H54 (cell line): ENCODE data around the gene LEMD1.
A peak's percentile ranks its signal among the peaks of the same experiment; 100 is the strongest.
"Not testable (repeated sequence)": the region's sequence is repeated elsewhere in the genome, so short reads cannot be mapped to it uniquely, and the experiment has no call there.

Experiments
- DNase-seq: peaks from one replicate; pipeline ENCODE4 v3.0.0; 2011; ENCODE audit warnings: low spot score, mixed read lengths; ENCODE audit not compliant: insufficient read length
- FAIRE-seq: peaks from 3 replicates; lab custom pipeline; 2011; peaks lifted over from hg19 to GRCh38; lab: Jason Lieb, UNC
- POLR2A ChIP-seq: IDR thresholded peaks from 2 replicates; pipeline ENCODE4 v1.6.1; 2011; ENCODE audit warnings: low read depth, mild to moderate bottlenecking, low read length

The LEMD1 gene

DNA sequence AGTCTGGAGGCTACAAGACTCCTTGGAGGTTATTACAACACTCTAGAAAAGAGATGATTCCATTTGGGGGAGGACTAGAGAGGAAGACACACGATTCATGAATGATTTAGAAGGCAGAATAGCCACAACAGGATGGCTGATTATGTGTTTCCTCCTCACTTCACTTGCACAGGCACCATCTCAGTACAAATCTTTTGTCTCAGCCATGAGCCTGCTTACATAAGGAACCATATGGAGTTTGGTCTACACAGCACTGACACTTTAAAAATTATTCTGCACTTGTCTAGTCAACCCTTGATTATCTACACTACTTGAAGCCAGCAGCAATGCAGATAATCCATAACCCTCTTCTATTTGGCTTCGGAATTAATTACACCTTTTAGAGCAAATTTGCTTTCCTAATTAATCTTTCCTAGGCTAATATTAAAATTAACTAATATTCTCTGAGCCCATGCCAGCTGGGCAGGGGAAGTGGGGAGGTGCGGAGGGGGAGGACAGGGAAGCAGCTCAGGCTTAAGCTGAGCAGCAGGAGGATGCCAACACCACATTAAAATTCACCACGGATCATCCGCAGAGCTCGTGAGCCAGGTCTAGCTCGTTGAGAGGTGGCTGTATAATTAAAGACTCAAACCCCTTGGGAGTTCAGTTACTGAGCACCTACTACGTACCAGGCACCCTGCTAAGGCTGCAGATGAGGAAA, 3.2 kb upstream of the LEMD1 start:
- FAIRE-seq: no peak
- TF ChIP-seq POLR2A: no peak
- no peak for DNase-seq

DNA sequence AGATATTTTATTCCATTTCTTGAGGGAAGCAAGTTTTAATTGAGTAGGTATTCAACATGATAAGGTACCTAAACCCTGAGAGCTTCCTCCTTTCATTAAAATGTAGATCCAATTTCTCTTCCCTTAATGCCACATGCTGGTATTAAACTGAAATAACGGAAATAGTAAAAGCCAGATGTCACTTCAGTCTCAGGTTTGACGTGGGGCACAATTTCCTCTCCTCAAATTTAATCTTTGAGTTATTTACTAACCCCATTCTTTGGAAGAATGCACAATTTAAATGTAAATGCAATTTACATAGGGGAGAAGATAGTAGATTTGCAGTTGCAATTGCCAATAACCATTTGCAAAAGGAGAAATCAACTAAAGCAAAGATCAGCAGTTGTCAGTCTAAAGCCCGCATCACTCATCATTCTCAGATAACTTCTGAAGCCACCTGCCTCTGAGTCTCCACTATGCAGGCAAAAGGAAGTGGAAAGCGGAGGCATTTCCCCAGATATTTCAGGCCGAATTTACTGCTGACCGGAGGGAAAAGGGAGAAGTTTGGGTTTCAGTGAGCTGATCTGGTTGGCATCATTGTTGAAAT, 2.1 kb upstream of the LEMD1 start:
- no peak for TF ChIP-seq POLR2A

DNA sequence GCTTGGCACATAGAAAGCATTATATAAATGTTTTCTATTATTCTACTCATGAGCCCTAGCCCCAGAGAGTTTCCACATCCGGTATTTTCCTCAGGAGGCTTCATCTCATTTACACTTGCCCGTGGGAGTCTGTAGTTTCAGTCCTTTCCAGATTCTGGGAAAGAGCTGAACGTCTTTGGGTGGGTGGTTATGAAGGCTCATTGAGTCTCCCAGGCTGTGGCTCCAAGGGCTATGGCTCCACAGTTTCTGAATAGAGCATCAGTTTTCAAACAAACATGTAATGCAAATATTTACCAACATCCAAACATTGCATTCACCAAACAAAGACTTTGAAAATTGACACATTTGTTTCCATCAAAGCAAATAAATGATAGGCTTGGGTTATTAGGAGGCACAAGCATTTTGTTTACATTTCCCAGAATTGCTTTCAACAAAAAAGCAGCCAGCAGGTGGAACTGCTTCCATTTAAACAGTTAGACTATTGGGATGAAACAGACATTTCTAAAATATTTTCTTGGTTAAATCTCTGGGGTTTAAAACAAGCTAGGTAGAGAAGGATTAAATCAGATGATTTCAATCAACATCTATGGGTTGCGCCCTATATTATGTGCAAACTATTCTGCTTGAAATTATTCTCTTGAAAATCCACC, 1.3 kb upstream of the LEMD1 start:
- no peak for DNase-seq
- TF ChIP-seq POLR2A: no peak
- FAIRE-seq: no peak

More for the DNA sequence above, 2.1 kb upstream of the LEMD1 start:
- FAIRE-seq (no peak), DNase-seq (no peak)

DNA sequence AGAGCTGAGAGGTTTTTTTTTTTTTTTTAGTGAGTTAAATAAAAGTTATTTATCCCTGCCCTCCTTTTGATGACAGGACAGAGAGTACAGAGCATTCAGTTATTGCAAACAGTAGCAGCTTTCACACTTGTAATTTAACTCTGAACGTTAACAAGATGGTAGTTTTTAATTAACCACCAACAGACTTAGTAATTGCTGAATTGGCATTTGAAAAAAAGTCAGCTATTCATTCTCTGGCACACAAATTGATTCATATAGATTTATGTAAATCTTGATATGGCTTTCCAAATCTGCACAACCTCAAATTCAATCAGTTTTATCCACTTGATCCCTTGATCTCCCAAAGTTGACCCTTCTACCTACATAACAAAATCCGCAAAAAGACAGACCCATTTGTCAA, 918 bp downstream of the LEMD1 start:
- DNase-seq: no peak
- FAIRE-seq: no peak
- TF ChIP-seq POLR2A: no peak

DNA sequence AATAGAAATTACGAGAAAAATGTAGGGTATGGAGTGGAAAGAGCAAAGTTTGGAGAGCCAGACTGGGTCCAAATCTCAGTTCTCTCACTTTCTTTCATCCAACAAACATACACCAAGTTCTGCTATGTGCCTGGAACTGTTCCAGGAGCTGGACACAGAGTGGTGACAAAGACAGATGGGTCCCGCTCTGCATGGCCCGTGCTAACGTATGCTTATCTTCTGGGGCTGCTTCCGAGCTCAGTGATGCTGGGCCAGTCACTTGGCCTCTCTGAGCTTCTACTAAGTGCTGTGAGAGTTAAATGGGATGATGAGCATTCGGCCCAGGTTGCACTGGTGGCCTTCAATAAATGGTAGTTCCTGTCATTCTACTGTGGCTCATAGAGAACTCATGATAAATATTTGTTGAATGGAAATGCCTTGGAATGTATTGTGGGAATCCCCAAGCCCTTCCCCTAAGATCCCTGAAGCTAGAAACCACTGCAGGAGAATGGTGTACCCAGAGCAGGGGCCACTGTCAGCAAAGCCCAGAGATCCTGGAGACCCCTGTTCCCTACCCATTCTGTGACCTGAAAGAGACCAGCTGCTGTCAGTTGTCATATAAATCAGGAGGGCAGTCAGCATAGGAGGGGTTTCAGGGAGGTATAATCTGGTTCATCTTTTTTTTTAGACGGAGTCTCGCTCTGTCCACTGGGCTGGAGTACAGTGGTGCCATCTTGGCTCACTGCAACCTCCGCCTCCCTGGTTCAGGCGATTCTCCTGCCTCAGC, 3.8 kb downstream of the LEMD1 start:
- DNase-seq (no peak), FAIRE-seq (no peak)
- no peak for TF ChIP-seq POLR2A

DNA sequence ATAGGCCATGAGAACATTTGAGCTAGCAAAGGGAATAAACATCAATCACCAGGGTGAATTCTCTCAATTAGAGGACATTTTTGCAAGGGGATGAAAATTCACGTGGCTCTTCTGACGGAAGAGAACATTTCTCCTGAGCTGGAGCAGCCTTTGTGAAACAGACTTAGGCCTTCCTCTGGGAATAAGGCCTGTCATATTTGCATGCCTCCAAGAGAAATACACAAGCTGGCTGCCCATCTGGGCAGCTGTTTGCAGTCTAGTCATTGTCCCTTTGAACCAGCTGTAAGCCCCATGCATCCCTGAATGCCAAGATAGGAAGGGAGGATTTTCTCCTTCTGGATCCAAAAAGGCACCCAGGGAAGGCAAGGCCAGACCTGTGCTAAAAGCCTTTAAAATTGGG, 5.5 kb downstream of the LEMD1 start:
- DNase-seq: no peak
- no peak for TF ChIP-seq POLR2A
- no peak for FAIRE-seq

DNA sequence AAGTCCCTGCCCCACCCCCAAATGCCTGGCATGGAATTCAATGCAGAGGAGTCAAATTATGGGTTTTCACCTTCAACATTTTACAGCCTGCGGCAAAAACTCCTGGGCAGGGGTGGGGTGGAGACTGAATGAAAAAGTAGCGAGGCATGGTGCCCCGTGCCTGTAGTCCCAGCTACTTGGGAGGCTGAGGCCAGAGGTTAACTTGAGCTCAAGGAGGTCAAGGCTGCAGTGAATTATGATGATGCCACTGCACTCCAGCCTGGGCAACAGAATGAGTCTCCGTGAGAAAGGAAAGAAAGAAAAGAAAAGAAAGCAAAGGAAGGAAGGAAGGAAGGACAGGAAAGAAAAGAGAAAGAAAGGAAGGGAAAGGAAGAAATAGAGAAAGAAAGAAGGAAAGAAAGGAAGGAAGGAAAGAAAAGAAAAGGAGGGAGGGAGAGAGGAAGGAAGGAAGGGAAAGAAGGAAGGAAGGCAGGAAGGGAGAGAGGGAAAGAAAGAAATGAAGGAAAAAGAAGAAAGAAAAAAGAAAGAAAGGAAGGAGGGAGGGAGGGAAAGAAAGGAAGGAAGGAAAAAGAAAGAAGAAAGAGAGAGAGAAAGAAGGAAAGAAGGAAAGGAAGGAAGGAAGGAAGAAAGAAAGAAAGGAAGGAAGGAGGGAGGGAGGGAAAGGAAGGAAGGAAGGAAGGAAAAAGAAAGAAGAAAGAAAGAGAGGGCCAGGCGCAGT, 11.1 kb downstream of the LEMD1 start:
- FAIRE-seq: no peak
- TF ChIP-seq POLR2A: no peak
- DNase-seq: no peak

DNA sequence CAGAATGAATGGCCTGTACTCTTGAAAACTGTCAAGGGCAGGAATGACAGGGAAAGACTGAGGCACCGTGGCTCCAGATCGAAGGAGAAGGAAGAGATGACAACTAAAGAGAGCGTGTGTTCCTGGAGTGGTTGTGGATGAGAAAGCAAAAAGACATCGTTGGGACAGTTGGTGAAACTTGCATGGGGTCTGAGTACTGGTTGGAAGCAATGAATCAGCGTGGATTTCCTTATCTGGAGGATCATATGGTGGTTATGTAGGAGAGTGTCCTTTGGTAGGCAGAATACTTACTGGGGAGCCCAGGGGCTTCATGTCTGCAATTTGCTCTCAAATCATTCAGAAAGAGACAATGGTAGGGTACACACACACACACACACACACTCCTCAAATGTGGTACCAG, 13.9 kb downstream of the LEMD1 start:
- FAIRE-seq (no peak), DNase-seq (no peak)
- TF ChIP-seq POLR2A: no peak

DNA sequence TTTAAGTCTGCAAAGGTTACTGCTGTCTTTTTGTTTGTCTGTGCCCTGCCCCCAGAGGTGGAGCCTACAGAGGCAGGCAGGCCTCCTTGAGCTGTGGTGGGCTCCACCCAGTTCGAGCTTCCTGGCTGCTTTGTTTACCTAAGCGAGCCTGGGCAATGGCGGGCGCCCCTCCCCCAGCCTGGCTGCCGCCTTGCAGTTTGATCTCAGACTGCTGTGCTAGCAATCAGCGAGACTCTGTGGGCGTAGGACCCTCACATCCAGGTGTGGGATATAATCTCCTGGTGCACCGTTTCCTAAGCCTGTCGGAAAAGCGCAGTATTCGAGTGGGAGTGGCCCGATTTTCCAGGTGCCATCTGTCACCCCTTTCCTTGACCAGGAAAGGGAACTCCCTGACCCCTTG, 15.6 kb downstream of the LEMD1 start:
- not testable (repeated sequence) for FAIRE-seq, DNase-seq

DNA sequence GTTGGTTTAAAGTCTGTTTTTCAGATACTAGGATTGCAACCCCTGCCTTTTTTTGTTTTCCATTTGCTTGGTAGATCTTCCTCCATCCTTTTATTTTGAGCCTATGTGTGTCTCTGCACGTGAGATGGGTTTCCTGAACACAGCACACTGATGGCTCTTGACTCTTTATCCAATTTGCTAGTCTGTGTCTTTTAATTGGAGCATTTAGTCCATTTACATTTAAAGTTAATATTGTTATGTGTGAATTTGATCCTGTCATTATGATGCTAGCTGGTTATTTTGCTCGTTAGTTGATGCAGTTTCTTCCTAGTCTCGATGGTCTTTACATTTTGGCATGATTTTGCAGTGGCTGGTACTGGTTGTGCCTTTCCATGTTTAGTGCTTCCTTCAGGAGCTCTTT, 17.4 kb downstream of the LEMD1 start:
- FAIRE-seq, DNase-seq: not testable (repeated sequence)

DNA sequence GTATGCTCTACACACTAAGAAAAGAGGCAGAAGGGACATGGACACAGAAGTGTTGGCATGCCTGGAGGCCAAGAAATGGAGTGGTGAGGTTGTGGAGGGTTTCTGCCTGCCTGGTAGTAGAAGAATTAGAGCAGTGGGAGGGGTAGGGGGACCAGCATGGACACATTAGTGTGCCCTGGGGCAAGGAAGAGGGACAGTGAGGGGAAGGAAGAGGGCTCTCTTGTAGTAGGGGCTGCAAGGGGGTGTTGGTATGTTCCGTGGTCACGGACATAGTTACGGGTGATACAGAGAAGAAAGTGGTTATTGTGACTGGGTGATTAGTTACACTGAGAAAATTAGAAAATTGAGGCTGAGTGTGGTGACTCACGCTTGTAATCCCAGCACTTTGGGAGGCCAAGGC, 23.3 kb downstream of the LEMD1 start:
- TF ChIP-seq POLR2A: no peak
- FAIRE-seq (no peak), DNase-seq (no peak)

DNA sequence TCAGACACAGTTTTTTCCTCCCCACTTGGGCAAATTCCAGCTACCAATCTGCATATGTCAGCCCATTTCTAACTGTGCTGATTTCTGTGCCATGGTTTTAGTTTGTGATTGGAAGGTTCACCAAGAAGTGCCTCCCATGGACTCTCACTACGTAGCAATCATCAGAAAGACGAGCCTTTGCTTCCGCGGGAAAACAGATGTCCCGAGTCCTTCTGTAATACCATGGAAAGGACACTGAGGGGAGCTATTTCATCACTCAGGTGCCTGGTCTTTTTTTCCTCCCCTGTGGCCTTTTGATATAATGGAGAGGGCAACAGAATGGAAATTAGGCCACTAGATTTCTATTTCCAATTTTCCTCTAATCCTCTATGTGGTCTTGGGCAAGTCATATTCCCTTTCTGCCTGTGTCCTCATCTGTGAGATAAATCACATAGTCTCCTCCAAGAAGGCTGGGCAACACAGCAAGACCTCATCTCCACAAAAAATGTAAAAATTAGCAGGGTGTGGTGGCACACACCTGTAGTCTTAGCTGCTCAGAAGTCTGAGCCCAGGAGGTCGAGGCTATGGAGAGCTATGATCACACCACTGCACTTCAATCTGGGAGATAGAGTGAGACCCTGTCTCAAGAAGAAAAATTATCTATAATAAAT, 24.8 kb downstream of the LEMD1 start:
- peak; percentile 82 for FAIRE-seq
- TF ChIP-seq POLR2A: no peak
- DNase-seq: peak; percentile 43

DNA sequence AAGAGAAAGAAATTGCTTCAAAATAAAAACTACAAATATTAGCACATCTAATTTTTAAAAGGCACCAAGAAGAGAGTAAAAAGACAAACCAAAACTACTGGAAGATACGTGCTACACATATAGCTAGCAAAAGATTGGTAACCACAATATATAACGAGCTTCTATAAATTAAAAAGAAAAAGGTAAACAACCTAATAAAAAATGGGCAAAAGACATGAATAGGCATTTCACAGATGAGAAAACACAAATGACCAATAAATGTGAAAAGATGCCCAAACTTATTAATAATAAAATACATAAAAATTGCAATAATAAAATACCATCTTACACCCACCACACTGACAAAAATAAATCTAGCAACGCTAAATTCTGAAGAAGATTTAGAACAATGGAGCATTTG, 26.2 kb downstream of the LEMD1 start:
- FAIRE-seq (no peak), DNase-seq (no peak)
- TF ChIP-seq POLR2A: no peak

DNA sequence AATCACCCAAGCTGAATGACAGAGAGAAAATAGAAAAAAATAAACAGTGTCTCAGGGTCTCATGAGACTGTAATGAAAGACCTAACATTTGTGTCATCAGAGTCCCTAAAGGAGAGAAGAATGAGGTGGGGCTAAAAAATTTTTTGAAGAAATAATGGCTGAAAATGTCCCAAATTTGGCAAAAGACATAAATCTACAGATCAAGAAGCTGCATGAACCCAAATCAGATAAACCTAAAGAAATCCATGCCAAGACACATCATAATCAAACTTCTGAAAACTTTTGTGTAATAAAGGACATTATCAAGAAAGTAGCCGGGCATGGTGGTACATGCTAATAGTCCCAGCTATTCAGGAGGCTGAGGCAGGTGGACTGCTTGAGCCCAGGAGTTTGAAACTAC, 29.2 kb downstream of the LEMD1 start:
- FAIRE-seq (no peak), DNase-seq (no peak)
- TF ChIP-seq POLR2A: no peak
